ENCODE measurements around the gene ARHGAP35. TPM values are rescaled to one million over a fixed set of nuclear protein-coding genes. Genes with fewer than 3 reads are reported as not detected.
A peak's percentile ranks its signal among the peaks of the same experiment; 100 is the strongest.

Gene ARHGAP35
- total RNA-seq, 1 donor from 2014 or later, result 57.9 TPM

GRCh38 chr19:46904114-46905060 lies 43.6 kb downstream of the ARHGAP35 start:
- Mint-ChIP-seq H3K4me1 (ENCODE audit: low read depth, unreplicated experiment) (peaks cover 50% of the 10 kb centered on the region), H3K36me3 (ENCODE audit: low read depth, unreplicated experiment) (no peaks in the 10 kb centered on the region), H3K4me3 (ENCODE audit: unreplicated experiment) (peak overlapping the region; percentile 54), H3K9me3 (ENCODE audit: unreplicated experiment) (no peaks in the 10 kb centered on the region), H3K27me3 (ENCODE audit: low read depth, unreplicated experiment) (no peaks in the 10 kb centered on the region), H3K27ac (ENCODE audit: unreplicated experiment) (peak overlapping the region; percentile 92)
- H3K79me2 ChIP-seq (ENCODE audit: insufficient read depth, low read length), result peaks cover 98% of the 10 kb centered on the region
- TF ChIP-seq, protein P1, sequence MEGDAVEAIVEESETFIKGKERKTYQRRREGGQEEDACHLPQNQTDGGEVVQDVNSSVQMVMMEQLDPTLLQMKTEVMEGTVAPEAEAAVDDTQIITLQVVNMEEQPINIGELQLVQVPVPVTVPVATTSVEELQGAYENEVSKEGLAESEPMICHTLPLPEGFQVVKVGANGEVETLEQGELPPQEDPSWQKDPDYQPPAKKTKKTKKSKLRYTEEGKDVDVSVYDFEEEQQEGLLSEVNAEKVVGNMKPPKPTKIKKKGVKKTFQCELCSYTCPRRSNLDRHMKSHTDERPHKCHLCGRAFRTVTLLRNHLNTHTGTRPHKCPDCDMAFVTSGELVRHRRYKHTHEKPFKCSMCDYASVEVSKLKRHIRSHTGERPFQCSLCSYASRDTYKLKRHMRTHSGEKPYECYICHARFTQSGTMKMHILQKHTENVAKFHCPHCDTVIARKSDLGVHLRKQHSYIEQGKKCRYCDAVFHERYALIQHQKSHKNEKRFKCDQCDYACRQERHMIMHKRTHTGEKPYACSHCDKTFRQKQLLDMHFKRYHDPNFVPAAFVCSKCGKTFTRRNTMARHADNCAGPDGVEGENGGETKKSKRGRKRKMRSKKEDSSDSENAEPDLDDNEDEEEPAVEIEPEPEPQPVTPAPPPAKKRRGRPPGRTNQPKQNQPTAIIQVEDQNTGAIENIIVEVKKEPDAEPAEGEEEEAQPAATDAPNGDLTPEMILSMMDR (IDR thresholded peaks at IDR 0.05; ENCODE audit: insufficient read depth, low read depth, low read length), result no peak
- peak overlapping the region; percentile 25 for H3K9ac ChIP-seq (ENCODE audit: low read length)
- peaks cover 69% of the 10 kb centered on the region for H4K20me1 ChIP-seq (ENCODE audit: insufficient read depth, low read length)
- H3K4me2 ChIP-seq (ENCODE audit: low read length), result peak overlapping the region; percentile 40
- no peaks in the 10 kb centered on the region for H3K9me3 ChIP-seq (ENCODE audit: insufficient read depth, low read depth, low read length)
- no peak overlapping the region for H3K4me3 ChIP-seq (ENCODE audit: insufficient read depth, low read depth, low read length)
- peaks cover 38% of the 10 kb centered on the region for H3K4me1 ChIP-seq (ENCODE audit: insufficient read depth, low read length)
- H2AFZ ChIP-seq (ENCODE audit: low read depth, low read length), result no peak overlapping the region
- H3K27me3 ChIP-seq (ENCODE audit: insufficient read depth, low read length), result no peaks in the 10 kb centered on the region
- H3K36me3 ChIP-seq (ENCODE audit: insufficient read depth, low read length), result no peaks in the 10 kb centered on the region
- FAIRE-seq (peak; percentile 56), DNase-seq (ENCODE audit: low read depth) (peak; percentile 86)
- H3K27ac ChIP-seq (ENCODE audit: low read depth, low read length), result peak overlapping the region; percentile 63

DNA sequence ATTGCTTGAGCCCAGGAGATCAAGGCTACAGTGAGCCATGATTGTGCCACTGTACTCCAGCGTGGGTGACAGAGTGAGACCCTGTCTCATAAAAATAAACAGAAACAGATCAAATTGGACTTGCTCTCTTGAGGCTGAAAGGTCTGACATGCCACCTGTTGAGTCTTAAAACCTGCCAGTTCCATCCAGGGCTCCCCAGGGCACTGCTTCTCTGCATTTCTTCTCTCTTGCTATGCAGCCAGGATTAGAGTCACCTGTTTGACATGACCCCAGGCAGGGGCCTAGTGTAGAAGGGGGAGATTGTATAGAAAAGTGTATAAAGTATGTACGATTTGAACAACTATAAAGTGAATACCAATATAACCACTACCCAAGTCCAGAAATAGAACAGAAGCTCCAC lies 45.4 kb downstream of the ARHGAP35 start:
- Mint-ChIP-seq H3K27me3 (ENCODE audit: low read depth, unreplicated experiment) (no peaks in the 10 kb centered on the region), H3K27ac (ENCODE audit: unreplicated experiment) (peak overlapping the region; percentile 84), H3K36me3 (ENCODE audit: low read depth, unreplicated experiment) (no peaks in the 10 kb centered on the region), H3K4me1 (ENCODE audit: low read depth, unreplicated experiment) (peaks cover 50% of the 10 kb centered on the region), H3K4me3 (ENCODE audit: unreplicated experiment) (no peak overlapping the region), H3K9me3 (ENCODE audit: unreplicated experiment) (no peaks in the 10 kb centered on the region)
- Histone ChIP-seq H3K27me3 (ENCODE audit: insufficient read depth, low read length) (no peaks in the 10 kb centered on the region), H2AFZ (ENCODE audit: low read depth, low read length) (no peak overlapping the region), H3K79me2 (ENCODE audit: insufficient read depth, low read length) (peaks cover 98% of the 10 kb centered on the region), H3K4me1 (ENCODE audit: insufficient read depth, low read length) (peaks cover 38% of the 10 kb centered on the region), H3K27ac (ENCODE audit: low read depth, low read length) (no peak overlapping the region), H3K4me3 (ENCODE audit: insufficient read depth, low read depth, low read length) (no peak overlapping the region), H3K9me3 (ENCODE audit: insufficient read depth, low read depth, low read length) (no peaks in the 10 kb centered on the region), H3K4me2 (ENCODE audit: low read length) (no peak overlapping the region), H3K36me3 (ENCODE audit: insufficient read depth, low read length) (no peaks in the 10 kb centered on the region), H3K9ac (ENCODE audit: low read length) (no peak overlapping the region), H4K20me1 (ENCODE audit: insufficient read depth, low read length) (peaks cover 62% of the 10 kb centered on the region)
- TF ChIP-seq, protein P1 (IDR thresholded peaks at IDR 0.05; ENCODE audit: insufficient read depth, low read depth, low read length), result no peak
- no peak for TF ChIP-seq EZH2 (IDR thresholded peaks at IDR 0.05; ENCODE audit: insufficient read depth, low read length)
- no peak for FAIRE-seq
- DNase-seq (ENCODE audit: low read depth), result no peak

GRCh38 chr19:46907880-46908279 lies 47.1 kb downstream of the ARHGAP35 start:
- no peak overlapping the region for H3K4me3 Mint-ChIP-seq (ENCODE audit: unreplicated experiment)
- no peak for DNase-seq (ENCODE audit: low read depth)
- no peak overlapping the region for H3K4me3 ChIP-seq (ENCODE audit: insufficient read depth, low read depth, low read length)
- no peak overlapping the region for H2AFZ ChIP-seq (ENCODE audit: low read depth, low read length)
- no peaks in the 10 kb centered on the region for H3K27me3 Mint-ChIP-seq (ENCODE audit: low read depth, unreplicated experiment)
- TF ChIP-seq, protein P1 (IDR thresholded peaks at IDR 0.05; ENCODE audit: insufficient read depth, low read depth, low read length), result no peak
- no peak for TF ChIP-seq EZH2 (IDR thresholded peaks at IDR 0.05; ENCODE audit: insufficient read depth, low read length)
- no peaks in the 10 kb centered on the region for H3K9me3 ChIP-seq (ENCODE audit: insufficient read depth, low read depth, low read length)
- no peaks in the 10 kb centered on the region for H3K27me3 ChIP-seq (ENCODE audit: insufficient read depth, low read length)
- no peaks in the 10 kb centered on the region for H3K36me3 ChIP-seq (ENCODE audit: insufficient read depth, low read length)
- peaks cover 35% of the 10 kb centered on the region for H3K4me1 Mint-ChIP-seq (ENCODE audit: low read depth, unreplicated experiment)
- peaks cover 98% of the 10 kb centered on the region for H3K79me2 ChIP-seq (ENCODE audit: insufficient read depth, low read length)
- peaks cover 22% of the 10 kb centered on the region for H3K4me1 ChIP-seq (ENCODE audit: insufficient read depth, low read length)
- no peak overlapping the region for H3K9ac ChIP-seq (ENCODE audit: low read length)
- no peak overlapping the region for H3K4me2 ChIP-seq (ENCODE audit: low read length)
- H4K20me1 ChIP-seq (ENCODE audit: insufficient read depth, low read length), result peaks cover 53% of the 10 kb centered on the region
- no peaks in the 10 kb centered on the region for H3K36me3 Mint-ChIP-seq (ENCODE audit: low read depth, unreplicated experiment)
- H3K27ac ChIP-seq (ENCODE audit: low read depth, low read length), result no peak overlapping the region
- no peaks in the 10 kb centered on the region for H3K9me3 Mint-ChIP-seq (ENCODE audit: unreplicated experiment)
- no peak overlapping the region for H3K27ac Mint-ChIP-seq (ENCODE audit: unreplicated experiment)
- no peak for FAIRE-seq

Data from astrocyte (in vitro differentiated cells and primary cell).